Stimulated activated CD4-positive, alpha-beta T cell treated with anti-CD3 and anti-CD28 coated beads, Interleukin-1b, Interleukin-23, amount 100 ng/mL, for 48 hours (primary cell): Measurements from ENCODE around the gene TNRC18.
A peak's percentile ranks its signal among the peaks of the same experiment; 100 is the strongest.

Experiments used
- DNase-seq: peaks from one replicate; pipeline ENCODE4 v3.0.0-alpha.2; 2020

Gene TNRC18

GRCh38 chr7:5425507-5426225 lies 2.0 kb upstream of the TNRC18 start:
- DNase-seq = no peak

GRCh38 chr7:5424749-5425506 lies 1.3 kb upstream of the TNRC18 start:
- no peak for DNase-seq

GRCh38 chr7:5423976-5424748 lies 528 bp upstream of the TNRC18 start:
- DNase-seq = peak; percentile 41

- DNase-seq = no peak
Measured at GRCh38 chr7:5422396-5423305, 983 bp downstream of the TNRC18 start.

- no peak for DNase-seq
Measured at GRCh38 chr7:5421714-5422395, 1.8 kb downstream of the TNRC18 start.

- no peak for DNase-seq
Measured at GRCh38 chr7:5420881-5421713, 2.5 kb downstream of the TNRC18 start.

- no peak for DNase-seq
Measured at GRCh38 chr7:5420067-5420880, 3.4 kb downstream of the TNRC18 start.

- no peak for DNase-seq
Measured at GRCh38 chr7:5419539-5420066, 4.0 kb downstream of the TNRC18 start.

- DNase-seq = no peak
Measured at GRCh38 chr7:5418285-5418582, 5.4 kb downstream of the TNRC18 start.

GRCh38 chr7:5417106-5418071 lies 6.2 kb downstream of the TNRC18 start:
- no peak for DNase-seq

GRCh38 chr7:5414916-5415315 lies 8.7 kb downstream of the TNRC18 start:
- DNase-seq = no peak

- DNase-seq = no peak
Measured at GRCh38 chr7:5413449-5413786, 10.2 kb downstream of the TNRC18 start.

- no peak for DNase-seq
Measured at GRCh38 chr7:5408777-5409176, 14.9 kb downstream of the TNRC18 start.

- DNase-seq = no peak
Measured at GRCh38 chr7:5406957-5407945, 16.4 kb downstream of the TNRC18 start.

GRCh38 chr7:5404421-5404826 lies 19.2 kb downstream of the TNRC18 start:
- no peak for DNase-seq

- no peak for DNase-seq
Measured at GRCh38 chr7:5403442-5403841, 20.2 kb downstream of the TNRC18 start.

GRCh38 chr7:5397736-5398135 lies 25.9 kb downstream of the TNRC18 start:
- DNase-seq = no peak
